Measurements from ENCODE around the gene SGMS1. TPM values are rescaled to one million over a fixed set of nuclear protein-coding genes. Genes with fewer than 3 reads are reported as not detected.
"Not testable (repeated sequence)": the region's sequence is repeated elsewhere in the genome, so short reads cannot be mapped to it uniquely, and the experiment has no call there.

SGMS1 gene
- polyA plus RNA-seq, 4 donors, result 42.9 to 61.0 (median 58.0) TPM

GRCh38 chr10:50286996-50287803 is 336.6 kb downstream of the SGMS1 start:
- DNase-seq (ENCODE audit: low read depth in 4 of 4, low spot score in 3 of 4), result no peak

- no peak for DNase-seq (ENCODE audit: low read depth in 4 of 4, low spot score in 3 of 4)
These were observed 337.2 kb downstream of the SGMS1 start for GRCh38 chr10:50286517-50286916.

GRCh38 chr10:50281967-50282522 is 341.7 kb downstream of the SGMS1 start:
- DNase-seq (ENCODE audit: low read depth in 4 of 4, low spot score in 3 of 4), result no peak

- no peak for DNase-seq (ENCODE audit: low read depth in 4 of 4, low spot score in 3 of 4)
These were observed 342.4 kb downstream of the SGMS1 start for GRCh38 chr10:50281210-50281966.

- no peak for DNase-seq (ENCODE audit: low read depth in 4 of 4, low spot score in 3 of 4)
These were observed 343.5 kb downstream of the SGMS1 start for GRCh38 chr10:50280049-50280841.

GRCh38 chr10:50279489-50279888 is 344.3 kb downstream of the SGMS1 start:
- DNase-seq (ENCODE audit: low read depth in 4 of 4, low spot score in 3 of 4), result no peak

- peak in 2 of 4 donors; percentile 4 to 12 for DNase-seq (ENCODE audit: low read depth in 4 of 4, low spot score in 3 of 4)
These were observed 348.0 kb downstream of the SGMS1 start for GRCh38 chr10:50275650-50276235.

GRCh38 chr10:50272531-50272930 is 351.2 kb downstream of the SGMS1 start:
- DNase-seq (ENCODE audit: low read depth in 4 of 4, low spot score in 3 of 4), result no peak

GRCh38 chr10:50271564-50272250 is 352.0 kb downstream of the SGMS1 start:
- DNase-seq (ENCODE audit: low read depth in 4 of 4, low spot score in 3 of 4), result no peak

GRCh38 chr10:50267877-50268276 is 355.9 kb downstream of the SGMS1 start:
- DNase-seq (ENCODE audit: low read depth in 4 of 4, low spot score in 3 of 4), result not testable (repeated sequence)

- DNase-seq (ENCODE audit: low read depth in 4 of 4, low spot score in 3 of 4), result not testable (repeated sequence)
These were observed 361.1 kb downstream of the SGMS1 start for GRCh38 chr10:50262625-50263024.

- no peak for DNase-seq (ENCODE audit: low read depth in 4 of 4, low spot score in 3 of 4)
These were observed 362.9 kb downstream of the SGMS1 start for GRCh38 chr10:50260791-50261281.

Other genes starting within 250 kb of the SGMS1 start
- 10 to 100 TPM in 3 of 4 donors, 1 to 10 TPM in 1; 7.5 to 18.2 (median 12.9) TPM for gene ASAH2B, start 116.0 kb upstream of the SGMS1 start, polyA plus RNA-seq (ENCODE audit: insufficient read length in 4 of 4)

Data from left renal pelvis (tissue), 4 donors.